ENCODE results near the gene STN1. TPM values are rescaled to one million over a fixed set of nuclear protein-coding genes. Genes with fewer than 3 reads are reported as not detected.

STN1 gene
- total and polyA plus RNA-seq, 9 of the 15 experiments (the other 6 are each of a cell fraction or from before 2014, with no cell fraction given), result 9.1 to 19.6 (median 13.8) TPM

GRCh38 chr10:103868200-103868599, 49.8 kb downstream of the STN1 start:
- no TSS peak for BruUV-seq (replicated peaks)
- in situ Hi-C loops (cut with MboI), result loop anchor here (25.0 kb wide), 1 partner anchor 281 kb away; no protein-coding TSS in a partner anchor
- H3K9me1 ChIP-seq (ENCODE audit: control insufficient read depth, insufficient read depth, low read length), result no peaks in the 10 kb centered on the region

GRCh38 chr10:103861505-103861904, 56.5 kb downstream of the STN1 start:
- intact Hi-C loops (cut with micrococcal nuclease), result loop anchor here (5.0 kb wide), 1 partner anchor 264 kb away; no protein-coding TSS in a partner anchor
- ATAC-seq (no peak), FAIRE-seq (no peak), DNase-seq (ENCODE audit: extremely low read depth in 1 of 4, low spot score in 3 of 4) (no peak)
- Histone ChIP-seq H3K9ac (ENCODE audit: insufficient read depth in 1 of 2, low read depth in 2 of 2, low read length in 2 of 2) (no peak overlapping the region), H4K20me1 (replicated peaks; ENCODE audit: control insufficient read depth, insufficient read depth, low read length) (no peaks in the 10 kb centered on the region), H3K79me2 (ENCODE audit: control insufficient read depth, insufficient read depth, low read length) (no peaks in the 10 kb centered on the region), H2AFZ (ENCODE audit: low read depth, low read length) (no peak overlapping the region), H3K27ac (ENCODE audit: extremely low read depth, low read depth, low read length) (no peak overlapping the region), H3K9me3 (replicated peaks; ENCODE audit: control insufficient read depth, insufficient read depth, low read depth, low read length) (no peaks in the 10 kb centered on the region), H3K4me3 (no peak overlapping the region), H3K4me2 (ENCODE audit: insufficient read depth, low read length) (no peak overlapping the region), H3K9me1 (ENCODE audit: control insufficient read depth, insufficient read depth, low read length) (no peaks in the 10 kb centered on the region), H3K27me3 (ENCODE audit: control insufficient read depth in 2 of 2, insufficient read depth in 2 of 2, low read length in 2 of 2) (peaks cover 0 to under 1% of the 10 kb centered on the region in 2 experiments; a peak in 4 of 5 replicates), H3K36me3 (ENCODE audit: control insufficient read depth, insufficient read depth, low read length) (no peaks in the 10 kb centered on the region), H3K4me1 (replicated peaks in 1 of 2; ENCODE audit: control insufficient read depth in 2 of 2, insufficient read depth in 2 of 2, low read length in 2 of 2) (no peaks in the 10 kb centered on the region)
- ChIA-PET POLR2A (no interaction called here), CTCF (ENCODE audit: low intra/inter-chr PET ratio) (no interaction called here)
- WGBS (ENCODE audit: insufficient coverage, low coverage, missing lambda C conversion rate), result 0% methylated on average over 1 of the region's 1 CpG
- in situ Hi-C loops (cut with MboI), result loop anchor here (25.0 kb wide), 1 partner anchor 274 kb away; no protein-coding TSS in a partner anchor
- no TSS peak for BruUV-seq (replicated peaks)
- TF ChIP-seq HDAC6 (IDR thresholded peaks at IDR 0.05; ENCODE audit: low read depth, low read length) (no peak), MED1 (CRISPR knock-in tag; IDR thresholded peaks at IDR 0.05; ENCODE audit: borderline replicate concordance) (no peak), KLF10 (CRISPR knock-in tag; IDR thresholded peaks at IDR 0.05) (no peak), ZNF184 (CRISPR knock-in tag; IDR thresholded peaks at IDR 0.05) (no peak), ZBTB49 (CRISPR knock-in tag; IDR thresholded peaks at IDR 0.05; ENCODE audit: borderline replicate concordance) (no peak), E2F4 (CRISPR knock-in tag; IDR thresholded peaks at IDR 0.05; ENCODE audit: low read depth) (no peak), SNRNP70 (optimal IDR thresholded peaks at IDR 0.05; ENCODE audit: low read depth, low read length) (no peak), SRSF7 (optimal IDR thresholded peaks at IDR 0.05; ENCODE audit: low read depth, low read length) (no peak), MCM3 (IDR thresholded peaks at IDR 0.05) (no peak), RBM34 (IDR thresholded peaks at IDR 0.05; ENCODE audit: borderline replicate concordance, insufficient read depth, low read length) (no peak), ZNF212 (CRISPR knock-in tag; IDR thresholded peaks at IDR 0.05) (no peak)

More at GRCh38 chr10:103868200-103868599, 49.8 kb downstream of the STN1 start:
- peaks cover 5 to 11% of the 10 kb centered on the region in 2 experiments; a peak in 3 of 5 replicates for H3K27me3 ChIP-seq (ENCODE audit: control insufficient read depth in 2 of 2, insufficient read depth in 2 of 2, low read length in 2 of 2)
- DNase-seq (ENCODE audit: extremely low read depth in 1 of 4, low spot score in 3 of 4), result no peak
- no peaks in the 10 kb centered on the region for H3K79me2 ChIP-seq (ENCODE audit: control insufficient read depth, insufficient read depth, low read length)
- WGBS (ENCODE audit: insufficient coverage, low coverage, missing lambda C conversion rate), result 0% methylated on average over 1 of the region's 1 CpG
- no peak overlapping the region for H3K9ac ChIP-seq (ENCODE audit: insufficient read depth in 1 of 2, low read depth in 2 of 2, low read length in 2 of 2)
- H3K36me3 ChIP-seq (ENCODE audit: control insufficient read depth, insufficient read depth, low read length), result no peaks in the 10 kb centered on the region
- no peak overlapping the region for H3K4me3 ChIP-seq
- H3K4me1 ChIP-seq (replicated peaks in 1 of 2; ENCODE audit: control insufficient read depth in 2 of 2, insufficient read depth in 2 of 2, low read length in 2 of 2), result no peaks in the 10 kb centered on the region
- no peaks in the 10 kb centered on the region for H3K9me3 ChIP-seq (replicated peaks; ENCODE audit: control insufficient read depth, insufficient read depth, low read depth, low read length)
- no peak for ATAC-seq
- intact Hi-C loops (cut with micrococcal nuclease), result no loop called here
- no peak overlapping the region for H3K4me2 ChIP-seq (ENCODE audit: insufficient read depth, low read length)
- no peak overlapping the region for H3K27ac ChIP-seq (ENCODE audit: extremely low read depth, low read depth, low read length)
- no peak overlapping the region for H2AFZ ChIP-seq (ENCODE audit: low read depth, low read length)
- no peak for TF ChIP-seq KLF16 (IDR thresholded peaks at IDR 0.05)
- ChIA-PET CTCF (ENCODE audit: low intra/inter-chr PET ratio) (no interaction called here), POLR2A (no interaction called here)
- no peaks in the 10 kb centered on the region for H4K20me1 ChIP-seq (replicated peaks; ENCODE audit: control insufficient read depth, insufficient read depth, low read length)
- FAIRE-seq, result no peak

All from K562 (cell line).